Measurements from ENCODE around the gene AFG1L. TPM values are rescaled to one million over a fixed set of nuclear protein-coding genes. Genes with fewer than 3 reads are reported as not detected.
"Not testable (repeated sequence)": the region's sequence is repeated elsewhere in the genome, so short reads cannot be mapped to it uniquely, and the experiment has no call there.

The AFG1L gene
- total RNA-seq, 2 donors from 2014 or later = 10.5 to 11.1 TPM

DNA sequence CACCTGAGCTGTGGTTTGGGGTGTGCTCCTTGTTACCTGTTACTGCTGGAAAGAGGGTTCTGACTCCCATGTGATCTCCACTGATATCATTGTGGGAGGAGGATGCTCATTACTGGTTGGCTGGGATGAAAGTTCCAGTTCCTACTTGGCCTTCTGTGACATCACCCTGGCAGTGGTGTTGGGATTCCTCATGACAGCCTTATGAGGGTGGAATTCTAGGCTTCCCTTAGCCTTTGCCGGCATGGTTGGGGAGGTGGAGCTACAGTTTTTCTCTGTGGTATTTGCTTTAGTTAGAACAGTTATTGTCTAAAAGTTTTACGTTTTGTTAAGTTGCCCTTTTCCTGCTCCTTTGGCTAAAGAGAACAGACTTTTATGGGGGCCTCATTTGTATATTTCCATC is 112.1 kb downstream of the AFG1L start:
- Histone ChIP-seq H3K9ac (ENCODE audit: extremely low read depth, low read length, poor library complexity, severe bottlenecking) (no peak overlapping the region), H3K27me3 (ENCODE audit: control insufficient read depth, insufficient read depth, low read length, poor library complexity, severe bottlenecking) (no peaks in the 10 kb centered on the region), H3K4me3 (ENCODE audit: low read length) (no peak overlapping the region), H3K36me3 (ENCODE audit: control insufficient read depth, insufficient read depth, low read length) (no peaks in the 10 kb centered on the region), H3K27ac (ENCODE audit: low read depth, low read length) (no peak overlapping the region), H3K9me3 (ENCODE audit: control insufficient read depth, low read length) (no peaks in the 10 kb centered on the region), H3K4me1 (ENCODE audit: control insufficient read depth, insufficient read depth, low read length) (peaks cover 4% of the 10 kb centered on the region)
- Mint-ChIP-seq H3K4me1 (no peaks in the 10 kb centered on the region), H3K27ac (no peak overlapping the region), H3K4me3 (no peak overlapping the region), H3K36me3 (ENCODE audit: low read depth) (peaks cover 16% of the 10 kb centered on the region), H3K9me3 (peaks cover 13% of the 10 kb centered on the region), H3K27me3 (ENCODE audit: insufficient read depth) (no peaks in the 10 kb centered on the region)
- TF ChIP-seq, protein P1, sequence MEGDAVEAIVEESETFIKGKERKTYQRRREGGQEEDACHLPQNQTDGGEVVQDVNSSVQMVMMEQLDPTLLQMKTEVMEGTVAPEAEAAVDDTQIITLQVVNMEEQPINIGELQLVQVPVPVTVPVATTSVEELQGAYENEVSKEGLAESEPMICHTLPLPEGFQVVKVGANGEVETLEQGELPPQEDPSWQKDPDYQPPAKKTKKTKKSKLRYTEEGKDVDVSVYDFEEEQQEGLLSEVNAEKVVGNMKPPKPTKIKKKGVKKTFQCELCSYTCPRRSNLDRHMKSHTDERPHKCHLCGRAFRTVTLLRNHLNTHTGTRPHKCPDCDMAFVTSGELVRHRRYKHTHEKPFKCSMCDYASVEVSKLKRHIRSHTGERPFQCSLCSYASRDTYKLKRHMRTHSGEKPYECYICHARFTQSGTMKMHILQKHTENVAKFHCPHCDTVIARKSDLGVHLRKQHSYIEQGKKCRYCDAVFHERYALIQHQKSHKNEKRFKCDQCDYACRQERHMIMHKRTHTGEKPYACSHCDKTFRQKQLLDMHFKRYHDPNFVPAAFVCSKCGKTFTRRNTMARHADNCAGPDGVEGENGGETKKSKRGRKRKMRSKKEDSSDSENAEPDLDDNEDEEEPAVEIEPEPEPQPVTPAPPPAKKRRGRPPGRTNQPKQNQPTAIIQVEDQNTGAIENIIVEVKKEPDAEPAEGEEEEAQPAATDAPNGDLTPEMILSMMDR (conservative IDR thresholded peaks at IDR 0.05) = no peak
- DNase-seq = no peak
- 97 to 100% methylated on average over 1 to 2 of the region's 2 CpGs for whole genome bisulfite sequencing, 2 experiments (ENCODE audit: insufficient coverage in 1 of 2, insufficient read length in 1 of 2)

DNA sequence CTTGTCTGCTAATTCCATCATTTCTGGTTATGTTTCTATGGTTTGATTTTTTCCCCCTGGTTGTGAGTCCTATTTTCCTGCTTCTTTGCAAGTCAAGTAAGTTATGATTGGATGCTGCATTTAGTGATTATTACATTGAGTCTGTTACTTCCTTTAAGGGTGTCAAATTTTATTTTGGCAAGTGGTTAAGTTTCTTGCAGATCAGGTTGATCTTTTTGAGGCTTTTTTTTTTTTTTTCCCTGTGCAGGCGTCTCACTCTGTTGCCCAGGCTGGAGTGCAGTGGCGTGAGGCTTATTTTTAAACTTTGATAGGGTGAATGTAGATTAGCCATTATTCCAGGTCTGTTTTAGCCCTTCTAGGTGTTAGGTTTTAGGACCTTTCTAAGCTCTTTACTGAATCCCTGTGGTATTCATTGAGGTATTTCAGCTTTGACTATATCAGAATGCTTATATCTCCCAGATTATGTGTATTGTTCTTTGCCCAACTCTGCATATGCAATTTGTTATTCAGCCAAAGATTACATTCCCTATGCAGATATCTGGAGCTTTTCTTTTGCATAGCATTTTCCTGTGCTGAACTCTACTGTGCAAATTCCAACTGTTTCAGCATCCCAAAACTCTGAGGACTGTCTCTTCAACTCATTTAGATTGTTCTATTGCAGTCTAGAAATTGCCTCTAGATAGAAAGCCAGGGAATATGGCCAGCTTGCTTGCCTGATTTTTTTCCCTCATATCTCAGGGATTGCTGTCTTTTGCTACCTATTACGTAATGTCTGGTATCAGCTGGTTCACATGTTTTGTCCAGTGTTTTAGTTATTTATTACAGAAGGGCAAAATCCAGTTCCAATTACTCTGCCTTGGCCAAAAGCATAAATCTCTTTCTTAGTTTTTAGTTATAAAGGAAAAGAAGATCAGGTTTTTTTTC is 113.3 kb downstream of the AFG1L start:
- Histone ChIP-seq H3K9ac (ENCODE audit: extremely low read depth, low read length, poor library complexity, severe bottlenecking) (no peak overlapping the region), H3K9me3 (ENCODE audit: control insufficient read depth, low read length) (no peaks in the 10 kb centered on the region), H3K4me3 (ENCODE audit: low read length) (no peak overlapping the region), H3K27ac (ENCODE audit: low read depth, low read length) (no peak overlapping the region), H3K36me3 (ENCODE audit: control insufficient read depth, insufficient read depth, low read length) (no peaks in the 10 kb centered on the region), H3K27me3 (ENCODE audit: control insufficient read depth, insufficient read depth, low read length, poor library complexity, severe bottlenecking) (no peaks in the 10 kb centered on the region), H3K4me1 (ENCODE audit: control insufficient read depth, insufficient read depth, low read length) (peaks cover 4% of the 10 kb centered on the region)
- Mint-ChIP-seq H3K27me3 (ENCODE audit: insufficient read depth) (no peaks in the 10 kb centered on the region), H3K9me3 (peaks cover 21% of the 10 kb centered on the region), H3K4me3 (no peak overlapping the region), H3K36me3 (ENCODE audit: low read depth) (peaks cover 20% of the 10 kb centered on the region), H3K27ac (no peak overlapping the region), H3K4me1 (no peaks in the 10 kb centered on the region)
- DNase-seq = no peak
- TF ChIP-seq, protein P1 (conservative IDR thresholded peaks at IDR 0.05) = no peak
- 94 to 100% methylated on average over 2 to 3 of the region's 3 CpGs for WGBS, 2 experiments (ENCODE audit: insufficient coverage in 1 of 2, insufficient read length in 1 of 2)

DNA sequence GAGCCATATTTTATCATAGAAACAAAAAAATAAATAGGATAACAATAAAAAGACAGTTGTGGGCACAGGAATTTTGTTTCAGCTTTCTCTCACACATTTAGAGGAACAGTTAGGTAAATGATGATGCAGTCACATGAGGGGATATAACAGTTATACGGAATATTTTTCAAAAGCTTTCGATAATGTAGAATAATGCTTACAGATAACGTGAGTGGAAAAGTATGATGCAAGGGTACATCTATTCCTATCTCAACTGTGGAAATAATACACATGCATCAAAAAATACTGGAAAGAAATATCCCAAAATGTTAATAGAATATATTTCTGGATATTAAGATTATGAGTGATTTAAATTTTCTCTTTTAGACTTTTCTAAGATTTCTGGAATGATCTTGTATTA is 114.0 kb downstream of the AFG1L start:
- Histone ChIP-seq H3K4me1 (ENCODE audit: control insufficient read depth, insufficient read depth, low read length) (peaks cover 4% of the 10 kb centered on the region), H3K27ac (ENCODE audit: low read depth, low read length) (no peak overlapping the region), H3K4me3 (ENCODE audit: low read length) (no peak overlapping the region), H3K27me3 (ENCODE audit: control insufficient read depth, insufficient read depth, low read length, poor library complexity, severe bottlenecking) (no peaks in the 10 kb centered on the region), H3K9me3 (ENCODE audit: control insufficient read depth, low read length) (no peaks in the 10 kb centered on the region), H3K36me3 (ENCODE audit: control insufficient read depth, insufficient read depth, low read length) (no peaks in the 10 kb centered on the region), H3K9ac (ENCODE audit: extremely low read depth, low read length, poor library complexity, severe bottlenecking) (no peak overlapping the region)
- Mint-ChIP-seq H3K36me3 (ENCODE audit: low read depth) (peaks cover 20% of the 10 kb centered on the region), H3K4me1 (no peaks in the 10 kb centered on the region), H3K27me3 (ENCODE audit: insufficient read depth) (peaks cover 2% of the 10 kb centered on the region), H3K27ac (no peak overlapping the region), H3K9me3 (peaks cover 24% of the 10 kb centered on the region), H3K4me3 (no peak overlapping the region)
- TF ChIP-seq, protein P1 (conservative IDR thresholded peaks at IDR 0.05) = no peak
- 83% methylated on average over 3 of the region's 3 CpGs; no CpG with 5 or more reads in 1 of the 2 experiments for WGBS, 2 experiments (ENCODE audit: insufficient coverage in 1 of 2, insufficient read length in 1 of 2)
- DNase-seq = no peak

DNA sequence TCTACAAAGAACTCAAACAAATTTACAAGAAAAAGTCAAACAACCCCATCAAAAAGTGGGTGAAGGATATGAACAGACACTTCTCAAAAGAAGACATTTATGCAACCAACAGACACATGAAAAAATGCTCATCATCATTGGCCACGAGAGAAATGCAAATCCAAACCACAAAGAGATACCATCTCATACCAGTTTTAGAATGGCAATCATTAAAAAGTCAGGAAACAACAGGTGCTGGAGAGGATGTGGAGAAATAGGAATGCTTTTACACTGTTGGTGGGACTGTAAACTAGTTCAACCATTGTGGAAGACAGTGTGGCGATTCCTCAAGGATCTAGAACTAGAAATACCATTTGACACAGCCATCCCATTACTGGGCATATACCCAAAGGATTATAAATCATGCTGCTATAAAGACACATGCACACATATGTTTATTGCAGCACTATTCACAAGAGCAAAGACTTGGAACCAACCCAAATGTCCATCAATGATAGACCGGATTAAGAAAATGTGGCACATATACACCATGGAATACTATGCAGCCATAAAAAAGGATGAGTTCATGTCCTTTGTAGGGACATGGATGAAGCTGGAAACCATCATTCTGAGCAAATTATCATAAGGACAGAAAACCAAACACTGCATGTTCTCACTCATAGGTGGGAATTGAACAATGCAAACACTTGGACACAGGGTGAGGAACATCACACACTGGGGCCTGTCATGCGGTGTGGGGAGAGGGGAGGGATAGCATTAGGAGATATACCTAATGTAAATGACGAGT is 121.4 kb downstream of the AFG1L start:
- not testable (repeated sequence) for H3K4me3 Mint-ChIP-seq; H3K27me3 Mint-ChIP-seq (ENCODE audit: insufficient read depth); H3K4me1 Mint-ChIP-seq; H3K4me3 ChIP-seq (ENCODE audit: low read length); H3K36me3 ChIP-seq (ENCODE audit: control insufficient read depth, insufficient read depth, low read length); H3K36me3 Mint-ChIP-seq (ENCODE audit: low read depth); H3K9me3 ChIP-seq (ENCODE audit: control insufficient read depth, low read length); H3K9ac ChIP-seq (ENCODE audit: extremely low read depth, low read length, poor library complexity, severe bottlenecking); H3K27ac ChIP-seq (ENCODE audit: low read depth, low read length); H3K27ac Mint-ChIP-seq; H3K4me1 ChIP-seq (ENCODE audit: control insufficient read depth, insufficient read depth, low read length); H3K27me3 ChIP-seq (ENCODE audit: control insufficient read depth, insufficient read depth, low read length, poor library complexity, severe bottlenecking); DNase-seq
- 83 to 99% methylated on average over 1 to 4 of the region's 5 CpGs for WGBS, 2 experiments (ENCODE audit: insufficient coverage in 1 of 2, insufficient read length in 1 of 2)
- H3K9me3 Mint-ChIP-seq = peaks cover 37% of the 10 kb centered on the region

All from endodermal cell (in vitro differentiated cells).